Measurements from ENCODE around the gene C2CD4D. TPM values are rescaled to one million over a fixed set of nuclear protein-coding genes. Genes with fewer than 3 reads are reported as not detected.

Gene C2CD4D
- polyA plus RNA-seq, 2 of the 4 experiments (the other 2 are of a cell fraction): not detected

DNA sequence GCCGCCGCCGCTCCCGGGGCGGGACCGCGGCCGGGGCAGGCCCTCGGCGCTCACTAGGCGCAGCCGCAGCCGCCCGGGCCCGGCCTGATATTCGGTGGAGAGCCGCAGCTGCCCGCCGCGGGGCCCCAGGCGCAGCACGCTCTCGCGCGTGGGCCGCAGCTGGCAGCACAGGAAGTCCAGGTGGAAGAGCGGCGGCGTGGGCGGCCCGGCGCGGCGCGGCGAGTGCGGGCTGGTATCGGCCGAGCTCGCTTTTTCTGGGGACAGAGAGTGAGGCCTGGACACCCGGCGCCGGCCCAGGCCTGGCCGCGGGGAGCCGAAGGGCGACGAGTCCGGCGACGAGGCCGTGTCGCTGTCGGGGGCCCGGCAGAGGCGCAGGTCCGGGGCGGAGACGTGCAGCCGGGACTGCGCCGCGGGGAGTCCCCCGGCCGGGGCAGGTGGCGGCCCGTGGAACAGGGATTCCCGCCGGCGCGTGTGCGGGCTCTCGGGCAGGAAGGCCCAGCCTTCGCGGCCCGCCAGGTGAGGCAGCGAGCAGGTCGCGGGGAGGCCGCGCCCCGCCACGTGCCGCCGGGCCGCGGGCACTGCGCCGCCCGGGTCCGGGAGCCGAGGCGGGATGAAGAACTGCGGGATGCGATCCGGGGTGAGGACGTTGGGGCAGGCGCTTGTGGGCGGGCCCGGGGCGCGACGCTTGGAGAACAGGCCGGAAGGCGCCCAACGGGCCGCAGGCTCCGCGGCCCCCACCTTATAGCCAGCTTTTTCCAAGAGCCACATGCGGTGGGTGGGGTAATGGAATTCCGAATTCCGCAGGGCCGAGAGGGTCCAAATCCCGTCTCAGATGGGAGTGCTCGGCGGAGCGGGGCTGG lies 1.2 kb downstream of the C2CD4D start (continued):
- TF ChIP-seq, protein P1, sequence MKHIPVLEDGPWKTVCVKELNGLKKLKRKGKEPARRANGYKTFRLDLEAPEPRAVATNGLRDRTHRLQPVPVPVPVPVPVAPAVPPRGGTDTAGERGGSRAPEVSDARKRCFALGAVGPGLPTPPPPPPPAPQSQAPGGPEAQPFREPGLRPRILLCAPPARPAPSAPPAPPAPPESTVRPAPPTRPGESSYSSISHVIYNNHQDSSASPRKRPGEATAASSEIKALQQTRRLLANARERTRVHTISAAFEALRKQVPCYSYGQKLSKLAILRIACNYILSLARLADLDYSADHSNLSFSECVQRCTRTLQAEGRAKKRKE (CRISPR knock-in tag; IDR thresholded peaks at IDR 0.05; ENCODE audit: low read depth): no peak
- no peak for TF ChIP-seq RFX5 (IDR thresholded peaks at IDR 0.05)

DNA sequence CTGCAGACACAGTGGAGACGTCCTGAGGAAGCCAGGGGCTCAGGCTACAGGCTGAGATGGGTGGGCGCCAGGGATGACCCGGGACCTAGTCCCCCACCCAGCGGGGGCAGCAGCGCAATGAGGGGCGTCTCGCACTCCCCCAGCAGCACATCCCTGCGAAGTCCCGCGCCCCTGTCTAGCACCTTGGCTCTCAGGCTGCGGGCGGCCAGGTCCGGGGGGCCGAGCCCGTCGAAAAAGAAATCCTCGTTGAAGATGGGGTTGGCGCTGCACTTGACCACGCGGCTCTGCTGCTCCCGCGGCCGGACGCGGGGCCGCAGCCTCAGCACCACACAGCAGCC lies 1.8 kb downstream of the C2CD4D start:
- DNase-seq (ENCODE audit: low read depth in 1 of 2, low spot score in 1 of 2) (no peak), FAIRE-seq (no peak), ATAC-seq (no peak)
- H3K27ac ChIP-seq: no peak overlapping the region
- H3K9me3 ChIP-seq: no peaks in the 10 kb centered on the region
- no peak for TF ChIP-seq PHF8 (IDR thresholded peaks at IDR 0.05; ENCODE audit: borderline replicate concordance, low read depth)
- TF ChIP-seq, protein P1 (CRISPR knock-in tag; IDR thresholded peaks at IDR 0.05; ENCODE audit: low read depth): no peak
- TF ChIP-seq MAZ (IDR thresholded peaks at IDR 0.05; ENCODE audit: borderline replicate concordance, low read depth, low read length): no peak
- TF ChIP-seq, protein P2, sequence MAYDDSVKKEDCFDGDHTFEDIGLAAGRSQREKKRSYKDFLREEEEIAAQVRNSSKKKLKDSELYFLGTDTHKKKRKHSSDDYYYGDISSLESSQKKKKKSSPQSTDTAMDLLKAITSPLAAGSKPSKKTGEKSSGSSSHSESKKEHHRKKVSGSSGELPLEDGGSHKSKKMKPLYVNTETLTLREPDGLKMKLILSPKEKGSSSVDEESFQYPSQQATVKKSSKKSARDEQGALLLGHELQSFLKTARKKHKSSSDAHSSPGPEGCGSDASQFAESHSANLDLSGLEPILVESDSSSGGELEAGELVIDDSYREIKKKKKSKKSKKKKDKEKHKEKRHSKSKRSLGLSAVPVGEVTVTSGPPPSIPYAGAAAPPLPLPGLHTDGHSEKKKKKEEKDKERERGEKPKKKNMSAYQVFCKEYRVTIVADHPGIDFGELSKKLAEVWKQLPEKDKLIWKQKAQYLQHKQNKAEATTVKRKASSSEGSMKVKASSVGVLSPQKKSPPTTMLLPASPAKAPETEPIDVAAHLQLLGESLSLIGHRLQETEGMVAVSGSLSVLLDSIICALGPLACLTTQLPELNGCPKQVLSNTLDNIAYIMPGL (CRISPR knock-in tag; IDR thresholded peaks at IDR 0.05; ENCODE audit: borderline replicate concordance): no peak
- TF ChIP-seq HOXB5 (CRISPR knock-in tag; IDR thresholded peaks at IDR 0.05): no peak
- TF ChIP-seq TP53 (CRISPR knock-in tag; IDR thresholded peaks at IDR 0.05): no peak
- no peak for TF ChIP-seq ZC3H11A (IDR thresholded peaks at IDR 0.05)
- no peak for TF ChIP-seq ZFP36 (IDR thresholded peaks at IDR 0.05; ENCODE audit: borderline replicate concordance, partially characterized antibody)
- no peak for TF ChIP-seq KDM5A (IDR thresholded peaks at IDR 0.05)
- no peak for TF ChIP-seq EP300 (IDR thresholded peaks at IDR 0.05)
- TF ChIP-seq, protein P3, sequence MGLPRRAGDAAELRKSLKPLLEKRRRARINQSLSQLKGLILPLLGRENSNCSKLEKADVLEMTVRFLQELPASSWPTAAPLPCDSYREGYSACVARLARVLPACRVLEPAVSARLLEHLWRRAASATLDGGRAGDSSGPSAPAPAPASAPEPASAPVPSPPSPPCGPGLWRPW (IDR thresholded peaks at IDR 0.05): no peak
- TF ChIP-seq CEBPB (IDR thresholded peaks at IDR 0.05): no peak
- TF ChIP-seq, protein P4, sequence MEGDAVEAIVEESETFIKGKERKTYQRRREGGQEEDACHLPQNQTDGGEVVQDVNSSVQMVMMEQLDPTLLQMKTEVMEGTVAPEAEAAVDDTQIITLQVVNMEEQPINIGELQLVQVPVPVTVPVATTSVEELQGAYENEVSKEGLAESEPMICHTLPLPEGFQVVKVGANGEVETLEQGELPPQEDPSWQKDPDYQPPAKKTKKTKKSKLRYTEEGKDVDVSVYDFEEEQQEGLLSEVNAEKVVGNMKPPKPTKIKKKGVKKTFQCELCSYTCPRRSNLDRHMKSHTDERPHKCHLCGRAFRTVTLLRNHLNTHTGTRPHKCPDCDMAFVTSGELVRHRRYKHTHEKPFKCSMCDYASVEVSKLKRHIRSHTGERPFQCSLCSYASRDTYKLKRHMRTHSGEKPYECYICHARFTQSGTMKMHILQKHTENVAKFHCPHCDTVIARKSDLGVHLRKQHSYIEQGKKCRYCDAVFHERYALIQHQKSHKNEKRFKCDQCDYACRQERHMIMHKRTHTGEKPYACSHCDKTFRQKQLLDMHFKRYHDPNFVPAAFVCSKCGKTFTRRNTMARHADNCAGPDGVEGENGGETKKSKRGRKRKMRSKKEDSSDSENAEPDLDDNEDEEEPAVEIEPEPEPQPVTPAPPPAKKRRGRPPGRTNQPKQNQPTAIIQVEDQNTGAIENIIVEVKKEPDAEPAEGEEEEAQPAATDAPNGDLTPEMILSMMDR (IDR thresholded peaks at IDR 0.05): no peak
- TF ChIP-seq CBX8 (IDR thresholded peaks at IDR 0.05): no peak
- no peak for TF ChIP-seq FOXS1 (CRISPR knock-in tag; IDR thresholded peaks at IDR 0.05)
- no peak for TF ChIP-seq RCOR1 (IDR thresholded peaks at IDR 0.05; ENCODE audit: low read depth, low read length)
- no peak for TF ChIP-seq RARB (CRISPR knock-in tag; IDR thresholded peaks at IDR 0.05)
- no peak for TF ChIP-seq POLR2AphosphoS2 (conservative IDR thresholded peaks at IDR 0.05; ENCODE audit: low read length)
- H3K4me2 ChIP-seq: no peak overlapping the region
- WGBS (ENCODE audit: missing lambda C conversion rate): 76% methylated on average over 26 of the region's 26 CpGs
- ChIA-PET POLR2A (no interaction called here), CTCF (interaction anchor here (2.2 to 5.5 kb wide), 3 partner anchors 9 to 305 kb away, joined by 7 to 77 read pairs (median 51); no protein-coding TSS in a partner anchor)
- no peak overlapping the region for H3K4me3 ChIP-seq
- H3K4me1 ChIP-seq: peaks cover 4% of the 10 kb centered on the region; the same call in 1 of the 3 replicates
